ENCODE measurements around the gene INCENP. TPM values are rescaled to one million over a fixed set of nuclear protein-coding genes. Genes with fewer than 3 reads are reported as not detected.

INCENP gene
- total RNA-seq, 1 donor from 2014 or later: 48.0 TPM

GRCh38 chr11:62141111-62142042 lies 17.6 kb downstream of the INCENP start:
- no peak overlapping the region for H3K4me3 Mint-ChIP-seq (ENCODE audit: unreplicated experiment)
- no peaks in the 10 kb centered on the region for H3K36me3 Mint-ChIP-seq (ENCODE audit: unreplicated experiment)
- peaks cover 5% of the 10 kb centered on the region for H3K27me3 Mint-ChIP-seq (ENCODE audit: unreplicated experiment)
- TF ChIP-seq CTCF (IDR thresholded peaks at IDR 0.05; ENCODE audit: partially characterized antibody, unreplicated experiment): no peak
- no peak overlapping the region for H3K27ac Mint-ChIP-seq (ENCODE audit: unreplicated experiment)
- H3K4me1 Mint-ChIP-seq (ENCODE audit: low read depth, unreplicated experiment): peaks cover 5% of the 10 kb centered on the region
- peaks cover 2% of the 10 kb centered on the region for H3K9me3 Mint-ChIP-seq (ENCODE audit: unreplicated experiment)
- DNase-seq: no peak

GRCh38 chr11:62142043-62142375 lies 18.2 kb downstream of the INCENP start:
- H3K4me1 Mint-ChIP-seq (ENCODE audit: low read depth, unreplicated experiment): peaks cover 5% of the 10 kb centered on the region
- H3K9me3 Mint-ChIP-seq (ENCODE audit: unreplicated experiment): peaks cover 2% of the 10 kb centered on the region
- H3K4me3 Mint-ChIP-seq (ENCODE audit: unreplicated experiment): no peak overlapping the region
- no peak for DNase-seq
- H3K36me3 Mint-ChIP-seq (ENCODE audit: unreplicated experiment): no peaks in the 10 kb centered on the region
- TF ChIP-seq CTCF (IDR thresholded peaks at IDR 0.05; ENCODE audit: partially characterized antibody, unreplicated experiment): no peak
- H3K27ac Mint-ChIP-seq (ENCODE audit: unreplicated experiment): no peak overlapping the region
- peaks cover 5% of the 10 kb centered on the region for H3K27me3 Mint-ChIP-seq (ENCODE audit: unreplicated experiment)

GRCh38 chr11:62142921-62143320 lies 19.1 kb downstream of the INCENP start:
- Mint-ChIP-seq H3K4me1 (ENCODE audit: low read depth, unreplicated experiment) (peaks cover 5% of the 10 kb centered on the region), H3K36me3 (ENCODE audit: unreplicated experiment) (no peaks in the 10 kb centered on the region), H3K4me3 (ENCODE audit: unreplicated experiment) (peak overlapping the region; percentile 58), H3K27me3 (ENCODE audit: unreplicated experiment) (peaks cover 5% of the 10 kb centered on the region), H3K27ac (ENCODE audit: unreplicated experiment) (no peak overlapping the region), H3K9me3 (ENCODE audit: unreplicated experiment) (peaks cover 2% of the 10 kb centered on the region)
- DNase-seq: no peak
- no peak for TF ChIP-seq CTCF (IDR thresholded peaks at IDR 0.05; ENCODE audit: partially characterized antibody, unreplicated experiment)

GRCh38 chr11:62143727-62144126 lies 19.9 kb downstream of the INCENP start:
- H3K4me3 Mint-ChIP-seq (ENCODE audit: unreplicated experiment): no peak overlapping the region
- peaks cover 5% of the 10 kb centered on the region for H3K27me3 Mint-ChIP-seq (ENCODE audit: unreplicated experiment)
- TF ChIP-seq CTCF (IDR thresholded peaks at IDR 0.05; ENCODE audit: partially characterized antibody, unreplicated experiment): no peak
- H3K27ac Mint-ChIP-seq (ENCODE audit: unreplicated experiment): no peak overlapping the region
- peaks cover 5% of the 10 kb centered on the region for H3K4me1 Mint-ChIP-seq (ENCODE audit: low read depth, unreplicated experiment)
- peaks cover 2% of the 10 kb centered on the region for H3K9me3 Mint-ChIP-seq (ENCODE audit: unreplicated experiment)
- DNase-seq: no peak
- H3K36me3 Mint-ChIP-seq (ENCODE audit: unreplicated experiment): no peaks in the 10 kb centered on the region

GRCh38 chr11:62144641-62145255 lies 20.9 kb downstream of the INCENP start:
- DNase-seq: no peak

More at GRCh38 chr11:62144641-62145255, 20.9 kb downstream of the INCENP start:
- Mint-ChIP-seq H3K9me3 (ENCODE audit: unreplicated experiment) (peaks cover 2% of the 10 kb centered on the region), H3K27ac (ENCODE audit: unreplicated experiment) (no peak overlapping the region), H3K4me1 (ENCODE audit: low read depth, unreplicated experiment) (peaks cover 5% of the 10 kb centered on the region), H3K4me3 (ENCODE audit: unreplicated experiment) (no peak overlapping the region), H3K27me3 (ENCODE audit: unreplicated experiment) (peaks cover 5% of the 10 kb centered on the region), H3K36me3 (ENCODE audit: unreplicated experiment) (no peaks in the 10 kb centered on the region)
- TF ChIP-seq CTCF (IDR thresholded peaks at IDR 0.05; ENCODE audit: partially characterized antibody, unreplicated experiment): no peak

Measured in glutamatergic neuron (in vitro differentiated cells).